AG09309 (cell line): Measurements from ENCODE around the gene GVQW3.

ENCODE experiments used
- DNase-seq: peaks from one replicate; pipeline ENCODE4 v3.0.0-alpha.2; 2010; ENCODE audit warnings: low read depth
- H3K4me3 ChIP-seq: 2 replicates; pipeline ENCODE4 v1.5.1; 2011; ENCODE audit warnings: mild to moderate bottlenecking, low read depth, low read length, moderate library complexity; ENCODE audit not compliant: control insufficient read depth
- CTCF ChIP-seq: IDR thresholded peaks from 2 replicates; pipeline ENCODE4 v1.5.1; 2011; ENCODE audit warnings: mild to moderate bottlenecking, low read depth, low read length, inconsistent platforms; ENCODE audit not compliant: insufficient read depth, control insufficient read depth; ENCODE audit errors: missing control alignments

Gene GVQW3

GRCh38 chr11:76347466-76347865, 33.7 kb upstream of the GVQW3 start:
- H3K4me3 ChIP-seq: no peak overlapping the region
- peak; percentile 16 for DNase-seq
- TF ChIP-seq CTCF: no peak

- no peak for DNase-seq
- H3K4me3 ChIP-seq: no peak overlapping the region
- no peak for TF ChIP-seq CTCF
Observed at GRCh38 chr11:76348348-76348747, 32.8 kb upstream of the GVQW3 start.

- H3K4me3 ChIP-seq: no peak overlapping the region
- TF ChIP-seq CTCF: no peak
- no peak for DNase-seq
Observed at GRCh38 chr11:76355172-76355571, 26.0 kb upstream of the GVQW3 start.

GRCh38 chr11:76361374-76361773, 19.7 kb upstream of the GVQW3 start:
- DNase-seq: no peak
- H3K4me3 ChIP-seq: no peak overlapping the region
- no peak for TF ChIP-seq CTCF

GRCh38 chr11:76361776-76362175, 19.3 kb upstream of the GVQW3 start:
- TF ChIP-seq CTCF: no peak
- H3K4me3 ChIP-seq: no peak overlapping the region
- DNase-seq: no peak

- no peak overlapping the region for H3K4me3 ChIP-seq
- no peak for TF ChIP-seq CTCF
- no peak for DNase-seq
Observed at GRCh38 chr11:76362716-76363115, 18.4 kb upstream of the GVQW3 start.

GRCh38 chr11:76365038-76365679, 16.0 kb upstream of the GVQW3 start:
- H3K4me3 ChIP-seq: no peak overlapping the region
- DNase-seq: no peak
- TF ChIP-seq CTCF: no peak
